Naive B cell (primary cell): ENCODE measurements around the gene GPR142. TPM values are rescaled to one million over a fixed set of nuclear protein-coding genes. Genes with fewer than 3 reads are reported as not detected.

ENCODE experiments used
- ATAC-seq, 2 donors: fragments of 150-1000 bp; cut with Tn5 transposase; 2 replicates each; pipeline ENCODE4 v1.10.0; 2021; ENCODE audit warnings: low read depth in 2 of 2, mild to moderate bottlenecking in 2 of 2, moderate library complexity in 2 of 2
- DNase-seq: peaks from one replicate; pipeline ENCODE4 v3.0.0; 2022
- H3K27ac Mint-ChIP-seq, 6 donors: one replicate each; pipeline ENCODE4 v1.8.0; 2020 to 2022; ENCODE audit warnings: mild to moderate bottlenecking in 6 of 6, mixed read lengths in 6 of 6, moderate library complexity in 5 of 6, inconsistent platforms in 2 of 6
- H3K27me3 Mint-ChIP-seq, 3 donors: one replicate each; pipeline ENCODE4 v1.8.0; 2021 to 2022; ENCODE audit warnings: mixed read lengths in 3 of 3, mild to moderate bottlenecking in 1 of 3
- H3K36me3 Mint-ChIP-seq, 2 donors: one replicate each; pipeline ENCODE4 v1.8.0; 2020 to 2022; ENCODE audit warnings: mixed read lengths in 2 of 2, inconsistent platforms in 1 of 2, mild to moderate bottlenecking in 1 of 2
- H3K4me1 Mint-ChIP-seq, 3 donors: one replicate each; pipeline ENCODE4 v1.8.0; 2020 to 2022; ENCODE audit warnings: mixed read lengths in 3 of 3, inconsistent platforms in 1 of 3, mild to moderate bottlenecking in 1 of 3, moderate library complexity in 1 of 3
- H3K4me3 Mint-ChIP-seq, 8 donors: one replicate each; pipeline ENCODE4 v1.8.0; 2020 to 2022; ENCODE audit warnings: mild to moderate bottlenecking in 8 of 8, mixed read lengths in 8 of 8, moderate library complexity in 8 of 8, inconsistent platforms in 2 of 8
- H3K9me3 Mint-ChIP-seq, 7 donors: one replicate each; pipeline ENCODE4 v1.8.0; 2020 to 2022; ENCODE audit warnings: mixed read lengths in 7 of 7, mild to moderate bottlenecking in 5 of 7, inconsistent platforms in 2 of 7, moderate library complexity in 1 of 7
- polyA plus RNA-seq, 6 donors: library from polyadenylated mRNA; unstranded; fragments of 300-500 nt; fragmentation: Illumina TruSeq; gene quantifications; one replicate each; pipeline ENCODE4 v1.2.3, GENCODE V29; 2021; ENCODE audit warnings: low read depth in 6 of 6

The GPR142 gene
- polyA plus RNA-seq, 6 donors from 2014 or later: not detected

DNA sequence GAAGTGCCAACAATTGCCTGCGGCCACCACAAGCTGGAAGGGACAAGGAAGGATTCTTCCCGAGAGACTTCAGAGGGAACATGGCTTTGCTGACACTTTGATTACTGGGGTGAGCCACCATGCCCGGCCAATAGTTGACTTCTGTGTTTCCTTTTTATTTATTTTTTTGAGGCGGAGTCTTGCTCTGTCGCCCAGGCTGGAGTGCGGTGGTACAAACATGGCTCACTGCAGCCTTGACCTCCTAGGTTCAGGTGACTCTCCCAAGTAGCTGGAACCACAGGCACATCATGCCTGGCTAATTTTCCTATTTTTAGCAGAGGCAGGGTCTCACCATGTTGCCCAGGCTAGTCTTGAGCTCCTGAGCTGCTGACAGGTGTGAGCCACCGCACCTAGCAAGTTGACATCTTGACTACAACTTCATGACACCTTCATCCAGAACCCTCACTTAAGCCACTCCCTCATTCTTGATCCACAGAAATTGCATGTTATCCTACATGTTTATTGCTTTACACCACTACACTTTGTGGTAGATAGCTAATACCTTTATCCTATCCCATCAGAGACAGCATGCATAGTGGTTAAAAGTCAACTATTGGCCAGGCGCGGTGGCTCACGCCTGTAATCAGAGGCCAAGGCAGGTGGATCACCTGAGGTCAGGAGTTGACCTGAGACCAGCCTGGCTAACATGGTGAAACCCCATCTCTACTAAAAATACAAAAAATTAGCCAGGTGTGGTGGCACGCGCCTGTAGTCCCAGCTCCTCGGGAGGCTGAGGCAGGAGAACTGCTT, 48.5 kb downstream of the GPR142 start:
- Mint-ChIP-seq H3K27me3 (peaks cover 10 to 42% (median 10%) of the 10 kb centered on the region in 3 donors), H3K36me3 (peaks cover 0 to 1% of the 10 kb centered on the region in 2 donors), H3K4me3 (no peak overlapping the region), H3K9me3 (peaks cover 0 to 2% (median under 1%) of the 10 kb centered on the region in 7 donors), H3K4me1 (peaks cover 0 to 5% (median 3%) of the 10 kb centered on the region in 3 donors), H3K27ac (no peak overlapping the region)
- DNase-seq (no peak), ATAC-seq (no peak)

DNA sequence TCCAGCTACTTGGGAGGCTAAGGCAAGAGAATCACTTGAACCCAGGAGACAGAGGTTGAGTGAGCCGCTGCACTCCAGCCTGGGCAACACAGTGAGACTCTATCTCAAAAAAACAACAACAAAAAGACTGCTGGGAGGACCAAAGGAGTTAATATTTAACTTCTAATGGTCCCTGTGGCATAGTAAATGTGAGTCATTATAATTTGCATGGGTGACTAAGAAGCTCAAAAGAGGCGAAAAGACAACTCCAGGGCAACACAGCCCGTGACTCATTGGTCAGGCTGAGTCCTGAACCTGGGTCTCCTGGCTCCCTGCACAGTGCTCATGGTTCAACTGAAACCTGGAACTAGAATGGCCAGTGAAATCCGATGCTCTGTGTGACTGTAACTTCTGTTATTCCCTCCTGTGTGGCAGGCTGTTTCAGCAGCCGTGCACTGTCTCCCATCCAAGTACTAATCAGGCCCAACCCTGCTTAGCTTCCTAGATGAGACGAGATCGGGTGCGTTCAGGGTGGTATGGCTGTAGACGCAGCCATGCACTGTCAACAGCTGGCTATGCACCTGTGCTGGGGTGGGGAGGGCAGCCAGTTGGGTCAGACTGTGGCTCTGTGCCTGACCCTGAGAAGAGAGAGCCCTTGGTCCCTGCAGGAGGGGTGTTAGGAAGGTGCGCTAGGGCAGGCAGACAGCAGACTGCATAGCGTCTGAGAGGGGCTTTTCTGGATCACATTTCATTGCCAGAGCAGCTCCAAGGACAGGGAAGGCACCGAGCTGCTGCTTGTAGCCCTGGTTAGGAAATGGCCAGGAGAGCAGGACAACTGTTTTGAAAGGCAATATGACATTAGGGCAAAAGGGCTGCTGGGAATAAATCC, 50.1 kb downstream of the GPR142 start:
- no peak for DNase-seq
- peaks cover 10 to 43% (median 16%) of the 10 kb centered on the region in 3 donors for H3K27me3 Mint-ChIP-seq
- H3K9me3 Mint-ChIP-seq: peaks cover 0 to under 1% (median 0%) of the 10 kb centered on the region in 7 donors
- H3K36me3 Mint-ChIP-seq: peaks cover 0 to 1% of the 10 kb centered on the region in 2 donors
- peaks cover 0 to 5% (median 3%) of the 10 kb centered on the region in 3 donors for H3K4me1 Mint-ChIP-seq
- ATAC-seq: no peak
- no peak overlapping the region for H3K27ac Mint-ChIP-seq
- H3K4me3 Mint-ChIP-seq: no peak overlapping the region

DNA sequence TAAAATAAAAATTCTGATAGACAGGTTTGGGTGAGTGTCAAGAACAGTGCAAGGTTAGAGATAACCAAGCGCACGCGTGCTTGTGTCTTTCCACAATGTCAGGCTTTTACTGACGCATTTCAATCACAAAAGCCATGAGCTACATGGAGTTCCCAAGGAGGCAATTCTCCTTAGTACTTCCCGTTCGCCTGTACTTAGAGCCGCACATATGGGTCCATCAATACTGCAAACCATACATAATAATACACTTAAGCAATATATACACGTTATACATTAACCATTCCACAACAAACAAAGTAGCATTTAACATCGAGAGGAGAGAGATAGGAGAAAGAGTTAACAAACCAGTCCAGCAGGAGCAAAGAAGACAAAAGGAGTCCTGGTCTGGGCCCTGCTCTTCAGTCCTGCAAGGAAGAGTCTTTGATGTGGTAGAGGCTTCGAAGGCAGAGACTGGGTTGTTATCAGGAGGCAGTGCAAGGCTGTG, 52.7 kb downstream of the GPR142 start:
- Mint-ChIP-seq H3K27me3 (peaks cover 18 to 46% (median 31%) of the 10 kb centered on the region in 3 donors), H3K27ac (no peak overlapping the region), H3K4me3 (no peak overlapping the region), H3K4me1 (no peaks in the 10 kb centered on the region), H3K9me3 (peaks cover 0 to 3% (median 0%) of the 10 kb centered on the region in 7 donors), H3K36me3 (peaks cover 0 to 5% of the 10 kb centered on the region in 2 donors)
- DNase-seq (no peak), ATAC-seq (no peak)

Other genes with a start within 250 kb of the GPR142 start
- 1,000 to 10,000 TPM; 1,035 to 2,004 (median 1,907) TPM for gene RPL38, start 163.8 kb upstream of the GPR142 start, polyA plus RNA-seq
- gene TTYH2, start 153.9 kb upstream of the GPR142 start, polyA plus RNA-seq: 1 to 10 TPM in 4 of 6 donors, under 1 TPM in 2; 0.57 to 2.0 (median 1.1) TPM
- gene DNAI2, start 93.3 kb upstream of the GPR142 start, polyA plus RNA-seq: not detected
- gene KIF19, start 41.3 kb upstream of the GPR142 start, polyA plus RNA-seq: not detected
- gene BTBD17, start 5.6 kb upstream of the GPR142 start, polyA plus RNA-seq: not detected
- under 1 TPM in 2 of 6 donors, not detected in 4; 0.20 to 0.48 TPM for gene GPRC5C, start 64.6 kb downstream of the GPR142 start, polyA plus RNA-seq
- gene CD300A, start 99.1 kb downstream of the GPR142 start, polyA plus RNA-seq: 1 to 10 TPM in 5 of 6 donors, not detected in 1; 1.2 to 2.3 (median 1.6) TPM
- under 1 TPM in 3 of 6 donors, not detected in 3; 0.14 to 0.60 (median 0.24) TPM for gene CD300LB, start 164.0 kb downstream of the GPR142 start, polyA plus RNA-seq
- gene CD300C, start 178.6 kb downstream of the GPR142 start, polyA plus RNA-seq: 1 to 10 TPM in 1 of 6 donors, under 1 TPM in 4, not detected in 1; 0.20 to 1.5 (median 0.25) TPM
- gene CD300H, start 200.0 kb downstream of the GPR142 start, polyA plus RNA-seq: 1 to 10 TPM in 1 of 6 donors, under 1 TPM in 1, not detected in 4; 0.94 to 1.1 TPM
- gene CD300LD, start 224.8 kb downstream of the GPR142 start, polyA plus RNA-seq: not detected